ENCODE data around the gene EEF1AKMT1.
"Not testable (repeated sequence)": the region's sequence is repeated elsewhere in the genome, so short reads cannot be mapped to it uniquely, and the experiment has no call there.

Gene EEF1AKMT1

DNA sequence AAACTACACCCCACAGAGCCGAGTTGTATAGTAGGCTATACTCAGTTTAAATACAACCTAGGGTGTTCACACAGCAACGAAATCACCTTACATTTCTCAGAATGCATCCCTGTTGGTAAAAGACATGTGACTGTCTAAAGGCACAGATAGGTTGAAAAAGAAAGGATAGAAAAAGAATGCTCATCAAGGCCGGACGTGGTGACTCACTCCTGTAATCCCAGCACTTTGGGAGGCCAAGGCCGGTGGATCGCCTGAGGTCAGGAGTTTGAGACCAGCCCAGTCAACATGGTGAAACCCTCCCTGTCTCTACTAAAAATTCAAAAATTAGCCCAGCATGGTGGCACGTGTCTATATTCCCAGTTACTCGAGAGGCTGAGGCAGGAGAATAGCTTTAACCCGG is 74.0 kb downstream of the EEF1AKMT1 start:
- DNase-seq (ENCODE audit: low read depth in 2 of 2), result no peak

DNA sequence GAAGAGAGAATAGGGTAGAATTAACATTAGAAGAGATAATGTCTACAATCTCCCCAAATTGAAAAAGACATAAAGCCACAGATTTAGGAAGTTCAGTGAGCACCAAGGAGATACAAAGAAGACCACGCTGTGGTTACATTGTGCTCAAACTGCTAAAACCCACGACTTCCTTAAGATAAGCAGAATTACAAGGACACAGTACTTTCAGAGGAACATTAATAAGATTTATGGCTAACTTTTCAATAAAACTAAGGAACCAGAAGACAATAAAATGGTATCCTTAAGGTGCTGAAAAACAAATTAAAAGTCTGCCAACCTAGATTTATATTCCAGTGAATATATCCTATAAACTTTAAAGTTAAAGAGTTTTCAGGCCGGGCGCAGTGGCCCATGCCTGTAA is 77.7 kb downstream of the EEF1AKMT1 start:
- no peak for DNase-seq (ENCODE audit: low read depth in 2 of 2)

DNA sequence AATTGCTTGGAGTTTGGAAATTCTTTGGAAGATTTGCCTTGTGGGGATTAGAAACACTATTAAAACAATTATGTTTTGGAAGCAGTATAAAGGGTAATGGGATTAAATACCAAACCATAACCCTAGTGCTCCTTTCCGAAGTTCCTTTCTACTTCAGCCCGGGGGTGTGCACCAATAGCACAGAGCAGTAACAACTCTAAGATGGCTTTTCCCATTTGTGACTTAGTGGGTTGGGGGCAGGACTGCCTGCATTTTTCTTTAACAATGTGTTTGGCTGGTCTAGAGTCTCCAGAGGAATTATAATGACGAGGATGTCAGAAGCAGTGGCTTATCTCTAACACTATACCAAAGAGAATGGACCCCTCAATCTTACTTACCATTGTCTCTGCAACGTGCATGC is 82.1 kb downstream of the EEF1AKMT1 start:
- no peak for DNase-seq (ENCODE audit: low read depth in 2 of 2)

DNA sequence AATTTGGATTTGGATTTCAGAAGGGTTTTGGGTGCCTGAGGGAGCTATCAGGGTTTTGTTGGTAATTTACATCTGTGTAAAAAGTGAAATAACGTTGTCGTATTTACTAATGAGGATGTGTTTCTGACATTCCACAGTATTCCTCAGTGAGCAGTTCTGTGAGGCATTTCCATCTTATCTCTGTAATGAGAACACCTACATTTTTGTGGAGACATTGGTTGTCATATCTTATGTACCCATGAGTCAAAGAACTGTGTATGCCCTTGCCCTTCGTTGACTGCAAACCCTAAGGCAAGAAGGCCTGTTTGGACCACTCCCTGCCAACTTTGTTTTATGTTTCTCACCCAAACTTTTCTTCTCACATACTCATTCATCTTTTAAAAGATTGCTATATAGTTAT is 84.5 kb downstream of the EEF1AKMT1 start:
- DNase-seq (ENCODE audit: low read depth in 2 of 2), result no peak

DNA sequence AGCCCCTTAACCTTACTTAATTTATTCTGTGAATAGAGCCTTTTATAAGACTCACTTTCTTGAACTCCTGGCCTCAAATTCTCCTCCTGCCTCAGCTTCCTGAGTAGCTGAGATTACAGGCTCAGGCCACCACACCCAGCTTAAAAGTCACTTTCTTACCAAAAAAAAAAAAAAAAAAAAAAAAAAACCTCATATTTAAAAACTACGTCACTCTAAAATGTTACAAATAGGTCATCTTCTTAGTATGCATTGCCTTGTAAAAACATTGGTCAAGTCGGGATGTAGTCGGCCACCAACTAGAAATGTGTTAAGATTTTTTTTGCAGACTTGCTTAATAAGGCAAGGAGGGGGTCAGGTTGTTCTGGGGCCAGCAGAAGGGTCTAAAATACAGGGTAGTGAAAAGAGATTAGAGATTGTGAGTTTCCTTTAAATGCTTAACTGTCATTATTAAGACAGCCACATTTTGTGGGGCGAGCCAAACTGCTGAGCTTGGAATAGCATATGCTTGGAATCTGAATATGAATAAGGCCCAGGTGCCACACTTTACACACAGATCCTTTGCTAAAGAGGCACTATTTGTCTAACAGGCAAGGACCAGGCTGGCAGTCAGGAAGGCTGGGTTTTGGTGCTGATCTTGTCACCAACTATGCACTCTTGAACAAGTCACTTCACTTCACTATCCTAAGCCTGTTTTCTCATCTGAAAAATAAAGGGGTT is 86.7 kb downstream of the EEF1AKMT1 start:
- DNase-seq (ENCODE audit: low read depth in 2 of 2), result no peak

DNA sequence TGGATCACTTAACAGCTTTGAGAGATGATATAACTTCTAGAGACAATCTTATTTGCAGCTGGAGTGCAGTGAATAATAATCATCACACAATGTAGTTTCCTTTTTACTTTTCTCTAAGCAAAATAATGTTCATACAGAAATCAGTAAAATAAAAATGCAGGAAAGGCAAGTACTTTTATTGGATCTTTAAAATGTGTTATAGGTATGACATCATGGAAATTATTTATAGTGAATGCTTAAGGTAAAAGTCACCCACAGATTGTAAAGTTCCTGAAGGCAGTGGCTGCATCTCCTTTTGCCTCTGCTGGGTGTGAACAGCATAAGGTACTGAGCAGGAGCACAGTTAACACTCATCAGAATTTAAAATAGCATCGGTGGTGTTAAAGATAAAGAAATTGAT is 87.6 kb downstream of the EEF1AKMT1 start:
- DNase-seq (ENCODE audit: low read depth in 2 of 2), result no peak

DNA sequence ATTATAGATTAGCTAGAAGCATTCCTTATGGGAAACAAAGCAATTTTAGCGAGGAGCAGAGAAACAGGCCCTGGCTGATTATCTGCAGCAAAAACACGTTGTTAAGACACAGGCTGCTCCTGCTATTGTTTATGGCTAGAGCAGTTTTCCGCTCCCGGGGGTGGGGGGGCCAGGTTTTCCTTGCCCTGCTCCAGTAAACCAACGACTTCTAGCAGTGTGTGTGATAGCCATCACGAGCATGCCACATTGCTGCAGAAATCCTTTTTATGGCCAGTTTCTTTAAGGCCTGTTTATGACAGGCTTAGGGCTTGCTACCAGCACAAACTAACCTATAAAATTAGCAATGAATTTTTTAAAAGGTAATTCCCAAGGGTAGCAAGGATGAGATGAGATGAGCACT is 88.7 kb downstream of the EEF1AKMT1 start:
- DNase-seq (ENCODE audit: low read depth in 2 of 2), result no peak

DNA sequence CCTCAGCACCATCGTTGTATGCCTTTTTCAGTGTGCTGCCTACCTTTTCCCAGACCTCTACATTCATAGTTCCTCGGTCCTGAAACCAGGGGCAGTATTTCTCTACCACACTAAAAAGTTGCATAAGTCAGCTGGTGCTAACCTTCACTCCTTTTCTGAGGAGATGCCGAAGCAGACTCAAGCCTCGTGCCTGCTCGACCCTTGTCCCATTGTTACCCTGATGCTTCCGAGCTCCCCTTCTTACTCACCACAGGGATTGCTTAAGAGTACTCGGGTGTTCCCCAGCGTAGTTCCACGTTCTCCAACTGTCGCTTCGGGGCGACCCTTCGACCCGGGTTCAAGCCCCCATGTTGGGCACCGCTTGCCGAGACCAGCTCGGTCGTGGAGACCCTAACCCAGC is 89.2 kb downstream of the EEF1AKMT1 start:
- DNase-seq (ENCODE audit: low read depth in 2 of 2), result no peak

DNA sequence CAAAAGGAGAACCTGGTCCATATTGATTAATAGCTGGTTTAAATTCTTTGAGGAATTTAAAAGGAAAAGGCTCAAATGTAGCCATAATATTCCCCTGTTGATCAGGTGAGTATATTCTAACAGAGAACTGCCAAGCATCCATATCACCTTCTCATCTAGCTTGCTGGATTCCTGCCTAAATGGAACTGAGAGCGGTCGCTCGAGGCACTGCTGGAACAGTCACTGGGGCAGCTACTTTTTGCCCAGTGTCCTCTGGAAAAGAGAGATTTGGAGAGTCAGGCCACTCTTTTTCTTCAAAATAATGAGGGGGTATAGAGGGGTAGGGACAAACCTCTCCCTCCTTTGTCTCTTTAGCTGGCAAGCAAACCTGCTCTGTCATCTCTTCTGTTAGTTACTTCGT is 89.7 kb downstream of the EEF1AKMT1 start:
- DNase-seq (ENCODE audit: low read depth in 2 of 2), result no peak

DNA sequence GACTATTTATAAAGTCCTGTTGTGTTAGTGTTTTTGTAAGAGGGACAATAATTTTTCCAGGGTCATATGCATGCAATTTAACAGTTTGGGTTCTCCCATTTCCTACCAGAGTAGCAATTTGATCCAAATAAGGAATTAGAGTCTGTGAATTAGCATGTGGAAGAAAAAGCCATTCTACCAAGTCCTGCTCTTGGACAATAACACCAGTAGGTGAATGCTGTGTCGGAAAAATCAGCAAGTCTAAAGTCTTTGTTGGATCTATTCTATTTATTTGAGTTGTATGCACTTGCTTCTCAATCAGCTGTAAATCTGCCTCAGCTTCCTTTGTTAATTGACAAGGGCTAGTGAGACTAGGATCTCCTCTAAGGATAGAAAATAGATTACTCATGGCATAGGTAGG is 91.7 kb downstream of the EEF1AKMT1 start:
- no peak for DNase-seq (ENCODE audit: low read depth in 2 of 2)

DNA sequence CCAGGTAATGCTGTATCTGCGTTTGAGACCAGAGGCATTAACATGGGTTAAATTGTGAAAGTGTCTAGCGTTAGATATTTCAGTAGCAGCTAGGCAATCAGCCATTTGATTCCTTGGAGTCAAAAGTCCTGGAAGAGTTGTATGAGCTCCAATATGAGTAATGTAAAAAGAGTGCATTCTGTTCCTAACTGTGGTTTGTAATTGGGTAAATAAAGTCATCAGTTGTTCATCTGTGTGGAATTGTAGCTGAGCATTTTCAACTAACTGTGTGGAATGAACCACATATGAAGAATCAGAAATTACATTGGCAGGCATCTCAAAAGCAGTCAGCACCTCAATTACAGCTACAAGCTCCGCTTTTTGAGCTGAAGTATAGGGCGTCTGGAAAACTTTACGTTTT is 92.3 kb downstream of the EEF1AKMT1 start:
- not testable (repeated sequence) for DNase-seq (ENCODE audit: low read depth in 2 of 2)

DNA sequence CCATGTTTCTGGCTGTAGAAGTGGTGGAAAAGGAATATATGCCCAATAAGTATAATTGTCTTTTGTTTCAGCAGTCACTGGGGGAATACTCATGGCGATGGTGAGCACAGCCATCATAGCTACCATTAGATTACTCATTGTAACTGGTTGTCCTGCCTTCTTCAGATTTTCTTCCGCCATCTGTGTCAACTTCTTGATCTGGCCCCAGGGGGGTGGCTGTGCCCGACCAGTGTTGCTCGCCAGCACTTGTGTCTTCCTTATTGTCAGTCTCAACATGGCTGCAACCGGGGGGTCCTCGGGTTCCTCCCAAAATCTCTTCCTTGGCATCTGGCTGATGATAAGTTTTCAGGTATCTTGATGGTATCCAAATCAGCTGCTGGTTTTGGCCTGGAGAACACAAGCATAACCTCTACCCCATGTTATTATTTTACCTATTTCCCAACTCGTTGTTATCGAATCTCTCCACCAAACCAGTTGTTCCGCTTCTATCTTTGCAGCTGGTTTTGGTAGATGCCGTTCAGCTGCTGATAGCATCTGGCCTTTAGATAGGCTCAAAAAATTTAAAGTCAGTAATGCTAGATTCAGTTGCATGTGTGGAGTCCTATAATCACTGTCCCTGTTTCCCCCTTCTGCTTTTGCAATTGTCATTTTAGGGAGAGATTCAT is 93.2 kb downstream of the EEF1AKMT1 start:
- no peak for DNase-seq (ENCODE audit: low read depth in 2 of 2)

DNA sequence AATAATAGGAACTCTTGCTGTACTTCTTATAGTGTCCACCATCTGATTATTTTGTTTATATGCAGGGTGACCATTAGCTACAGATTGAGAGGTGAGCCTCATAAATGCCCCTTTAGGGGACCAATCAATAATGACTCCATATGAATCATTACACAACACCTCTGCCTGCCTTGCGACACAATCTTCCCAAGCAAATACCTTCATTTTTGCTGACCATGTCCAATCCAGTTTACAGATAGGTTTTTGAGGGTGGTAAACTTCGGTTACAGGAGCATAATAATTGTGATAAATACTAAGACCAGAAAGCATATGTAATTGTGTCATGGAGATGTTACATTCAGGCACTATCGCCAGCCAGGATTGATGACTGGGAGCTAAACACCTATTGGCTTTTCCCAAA is 93.9 kb downstream of the EEF1AKMT1 start:
- DNase-seq (ENCODE audit: low read depth in 2 of 2), result no peak
